ENCODE results near the gene MYO7A.

The MYO7A gene

GRCh38 chr11:77127920-77128691 is at the start of gene MYO7A:
MYO7A (plus strand) TSS chr11:77128246; CDS start chr11:77130635, 2,389 bp downstream.
- no peak for DNase-seq (ENCODE audit: low spot score)

GRCh38 chr11:77079666-77080065 is 48.4 kb upstream of the MYO7A start:
- DNase-seq (ENCODE audit: low spot score), result no peak

- DNase-seq (ENCODE audit: low spot score), result no peak
Observed at GRCh38 chr11:77080643-77081210, 47.3 kb upstream of the MYO7A start.

- no peak for DNase-seq (ENCODE audit: low spot score)
Observed at GRCh38 chr11:77081381-77081851, 46.6 kb upstream of the MYO7A start.

GRCh38 chr11:77081976-77082836 is 45.8 kb upstream of the MYO7A start:
- no peak for DNase-seq (ENCODE audit: low spot score)

GRCh38 chr11:77082838-77083565 is 45.0 kb upstream of the MYO7A start:
- peak; percentile 43 for DNase-seq (ENCODE audit: low spot score)

DNA sequence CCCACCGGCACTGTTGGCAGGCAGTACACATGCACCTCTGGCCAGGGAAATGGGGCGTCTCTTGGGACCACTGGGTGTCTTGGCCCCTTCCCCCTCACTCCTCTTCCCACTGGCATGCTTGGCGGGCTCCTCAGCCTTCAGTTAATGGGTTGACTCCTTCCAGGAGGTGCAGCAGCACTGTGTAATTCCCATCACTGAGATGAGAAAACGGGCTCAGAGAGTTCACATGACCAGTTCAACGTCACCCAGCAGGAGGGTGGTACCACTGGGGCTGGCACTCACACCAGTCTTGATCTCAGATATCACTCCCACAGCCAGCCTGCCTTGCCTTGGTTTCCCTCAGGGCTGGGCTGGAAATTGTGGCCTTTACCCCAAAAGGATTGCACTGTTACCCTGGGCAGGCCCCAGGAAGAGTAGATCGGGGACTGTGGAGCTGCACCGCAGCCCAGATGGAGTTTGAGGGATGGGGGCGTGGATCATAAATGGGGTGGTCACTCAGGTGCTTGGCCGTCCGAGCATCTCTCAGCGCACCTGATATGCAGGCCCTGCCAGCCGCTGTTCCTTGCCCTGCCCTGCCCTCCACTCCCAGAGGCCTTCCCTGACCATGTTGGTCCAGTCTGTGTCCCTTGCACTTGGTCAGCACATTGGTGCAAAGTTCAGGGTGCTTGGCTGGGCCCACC is 44.3 kb upstream of the MYO7A start:
- no peak for DNase-seq (ENCODE audit: low spot score)

DNA sequence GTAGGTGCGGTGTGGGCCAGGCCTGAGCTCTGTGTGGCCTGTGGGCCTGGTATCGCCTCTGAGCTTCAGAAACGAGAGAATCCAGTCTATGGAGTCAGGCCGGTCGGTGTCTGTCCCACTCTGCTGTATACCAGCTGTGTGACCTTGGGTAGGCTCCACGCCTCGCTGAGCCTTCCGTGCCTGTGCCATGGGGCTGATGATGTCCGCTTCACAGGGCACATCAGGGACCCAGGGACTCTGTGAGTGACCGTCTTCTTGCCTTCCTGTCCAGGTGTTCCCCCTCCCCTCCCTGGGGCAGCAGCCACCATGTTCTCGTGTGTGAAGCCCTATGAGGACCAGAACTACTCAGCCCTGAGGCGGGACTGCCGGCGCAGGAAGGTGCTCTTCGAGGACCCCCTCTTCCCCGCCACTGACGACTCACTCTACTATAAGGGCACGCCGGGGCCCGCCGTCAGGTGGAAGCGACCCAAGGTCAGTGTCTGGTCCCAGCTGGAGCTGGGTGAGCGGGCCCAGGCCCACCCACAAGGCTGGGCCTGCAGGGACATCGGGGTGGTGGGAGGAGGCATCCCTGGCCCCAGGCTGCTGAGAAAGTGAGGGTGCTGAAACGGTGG is 43.4 kb upstream of the MYO7A start:
- no peak for DNase-seq (ENCODE audit: low spot score)

- DNase-seq (ENCODE audit: low spot score), result no peak
Observed at GRCh38 chr11:77085652-77086051, 42.4 kb upstream of the MYO7A start.

DNA sequence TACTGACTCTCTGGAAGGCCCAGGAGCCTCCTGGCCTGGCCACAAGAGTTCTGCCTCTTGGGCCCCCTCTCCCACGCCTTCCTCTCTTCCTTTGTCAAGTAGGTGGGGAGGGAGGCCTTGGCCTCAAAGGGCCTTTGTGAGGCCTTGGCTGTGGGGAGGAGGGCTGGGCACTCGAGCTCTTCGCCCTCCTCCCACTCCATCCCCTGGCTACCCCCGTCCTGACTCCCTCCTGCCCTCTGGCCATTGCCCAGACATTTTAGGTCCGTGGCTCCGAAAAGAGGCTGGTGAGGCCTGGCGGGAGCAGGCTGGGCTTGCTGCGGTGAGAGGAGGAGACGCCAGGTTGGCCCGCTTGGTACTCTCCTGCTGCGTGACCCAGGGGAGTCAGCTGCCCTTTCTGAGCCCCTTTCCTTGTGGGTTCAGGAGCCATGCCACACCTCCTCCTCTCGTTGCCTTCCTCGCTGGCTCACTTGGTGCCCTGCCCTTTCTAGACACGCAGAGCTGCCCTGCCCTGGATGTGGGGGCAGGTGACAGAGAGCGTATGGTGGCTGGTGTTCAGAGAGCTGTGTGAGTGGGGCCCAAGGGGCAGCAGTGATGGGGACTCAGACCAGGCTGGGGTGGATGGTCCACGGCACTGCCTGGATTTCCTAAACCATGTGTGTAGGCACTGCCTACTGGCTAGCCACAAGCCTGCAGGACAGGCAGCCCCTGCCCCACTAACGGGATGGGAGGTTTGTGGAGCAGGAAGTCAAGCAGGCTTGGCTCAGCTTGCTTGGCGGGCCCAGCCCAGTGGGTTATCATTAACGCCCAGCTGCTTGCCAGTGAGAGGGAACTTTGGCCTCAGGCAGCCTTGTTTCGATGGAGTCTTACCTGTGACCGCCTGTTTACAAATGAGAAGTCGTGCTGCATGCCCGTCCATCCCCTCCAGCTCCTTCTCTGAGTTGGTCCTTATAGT is 41.2 kb upstream of the MYO7A start:
- no peak for DNase-seq (ENCODE audit: low spot score)

DNA sequence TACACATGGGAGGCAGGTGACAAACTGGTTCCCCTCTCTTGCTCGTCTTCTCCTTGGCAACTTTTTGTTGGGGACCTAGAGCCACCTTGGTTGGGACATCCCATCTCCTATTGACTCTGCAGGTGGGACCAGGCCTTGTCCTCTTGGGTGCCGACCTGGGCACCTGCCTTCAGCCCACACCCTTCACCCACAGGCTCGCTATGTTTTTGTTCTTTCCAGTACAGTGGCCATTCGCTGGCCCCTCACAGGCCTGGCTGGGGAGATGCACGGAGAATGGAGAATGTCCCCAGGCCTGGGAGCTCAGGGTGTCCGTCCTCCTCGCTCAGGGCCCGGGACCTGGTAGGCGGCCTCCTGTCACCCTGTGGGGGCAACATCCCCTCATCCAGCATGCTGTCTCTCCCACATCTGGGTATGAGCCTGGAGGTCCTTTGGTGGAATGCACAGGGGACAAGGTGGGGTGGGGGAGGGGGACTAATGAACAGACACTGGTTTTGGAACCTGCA is 40.3 kb upstream of the MYO7A start:
- DNase-seq (ENCODE audit: low spot score), result no peak

GRCh38 chr11:77088236-77089003 is 39.6 kb upstream of the MYO7A start:
- DNase-seq (ENCODE audit: low spot score), result no peak

- no peak for DNase-seq (ENCODE audit: low spot score)
Observed at GRCh38 chr11:77089004-77089545, 39.0 kb upstream of the MYO7A start.

DNA sequence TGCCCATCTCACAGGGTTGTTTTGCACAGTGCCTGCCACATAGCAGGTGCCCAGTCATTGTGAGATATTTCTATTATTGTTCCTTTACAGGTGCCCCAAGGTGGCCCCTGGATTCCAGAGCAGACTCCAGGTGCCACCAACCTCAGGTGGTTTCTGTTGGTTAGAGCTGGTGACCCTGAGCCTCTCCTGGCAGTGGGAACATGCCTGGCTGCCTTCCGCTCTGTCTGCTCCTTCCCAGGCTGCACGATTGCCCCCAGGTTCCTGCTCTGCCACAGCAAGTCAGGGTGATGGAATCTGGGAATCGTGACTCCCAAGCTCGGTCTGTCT is 38.0 kb upstream of the MYO7A start:
- no peak for DNase-seq (ENCODE audit: low spot score)

- DNase-seq (ENCODE audit: low spot score), result no peak
Observed at GRCh38 chr11:77090373-77091111, 37.5 kb upstream of the MYO7A start.

GRCh38 chr11:77091146-77091940 is 36.7 kb upstream of the MYO7A start:
- DNase-seq (ENCODE audit: low spot score), result peak; percentile 75

- DNase-seq (ENCODE audit: low spot score), result no peak
Observed at GRCh38 chr11:77092382-77092781, 35.7 kb upstream of the MYO7A start.

Measured in activated CD4-positive, alpha-beta T cell treated with anti-CD3 and anti-CD28 coated beads, Interleukin-2, Interleukin-4, amounts not matched to agents 100 ng/mL and 50 ng/mL, durations not matched to agents 16 hours and 8 hours (primary cell).